HG03139 (cell line): Measurements from ENCODE around the gene MAP4K5.
"Not testable (repeated sequence)": the region's sequence is repeated elsewhere in the genome, so short reads cannot be mapped to it uniquely, and the experiment has no call there.

Source experiments
- ATAC-seq: cut with Tn5 transposase; IDR thresholded peaks from one replicate; pipeline ENCODE4 v1.9.1; 2021; ENCODE audit not compliant: unreplicated experiment

The MAP4K5 gene

GRCh38 chr14:50533241-50533705, 904 bp upstream of the MAP4K5 start:
- no peak for ATAC-seq

DNA sequence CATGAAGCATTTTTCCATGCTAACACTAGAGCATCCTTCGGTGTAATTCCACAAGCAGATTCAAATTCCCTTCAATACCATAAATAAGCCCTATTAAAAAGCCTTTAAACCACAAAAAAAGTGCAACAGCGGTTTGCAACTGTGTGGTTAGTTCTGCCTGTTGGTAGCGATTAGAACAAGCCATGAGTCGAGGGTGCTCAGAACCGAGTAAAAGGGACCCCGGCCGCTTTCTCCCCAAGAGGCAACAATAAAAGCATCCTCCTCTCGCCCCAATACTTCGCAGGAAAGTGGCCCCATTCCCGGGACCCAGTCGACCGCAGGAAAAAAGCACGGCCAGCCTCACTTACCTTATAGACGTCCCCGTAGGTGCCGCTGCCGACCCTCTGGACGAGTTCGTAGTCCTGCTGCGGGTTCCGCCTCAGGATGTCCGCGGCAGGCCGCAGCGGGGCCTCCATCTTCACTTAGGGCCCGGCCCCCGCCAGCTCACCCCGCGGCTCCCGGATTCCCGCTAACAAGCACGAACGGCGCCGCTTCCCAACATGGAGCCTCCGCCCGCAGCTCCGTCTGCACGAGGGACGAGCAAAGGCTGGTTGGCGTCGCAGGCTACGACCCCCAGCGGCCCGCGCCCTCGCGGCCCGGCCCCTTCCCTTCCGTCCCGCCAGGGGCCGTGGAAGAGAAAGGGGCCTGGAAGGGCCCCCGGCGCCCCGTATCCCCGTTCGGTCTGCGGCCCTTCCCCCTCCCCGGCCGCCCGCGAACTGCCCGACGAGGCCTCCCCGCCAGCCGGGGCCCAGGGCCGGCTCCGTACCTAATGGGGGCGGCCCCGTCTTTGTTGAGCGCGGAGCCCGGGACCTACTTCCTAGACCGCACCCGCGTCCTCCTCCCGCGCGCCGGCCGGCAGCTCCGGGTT, 521 bp downstream of the MAP4K5 start:
- ATAC-seq, result peak; percentile 9

- no peak for ATAC-seq
Observed at GRCh38 chr14:50530794-50531365, 1.5 kb downstream of the MAP4K5 start.

DNA sequence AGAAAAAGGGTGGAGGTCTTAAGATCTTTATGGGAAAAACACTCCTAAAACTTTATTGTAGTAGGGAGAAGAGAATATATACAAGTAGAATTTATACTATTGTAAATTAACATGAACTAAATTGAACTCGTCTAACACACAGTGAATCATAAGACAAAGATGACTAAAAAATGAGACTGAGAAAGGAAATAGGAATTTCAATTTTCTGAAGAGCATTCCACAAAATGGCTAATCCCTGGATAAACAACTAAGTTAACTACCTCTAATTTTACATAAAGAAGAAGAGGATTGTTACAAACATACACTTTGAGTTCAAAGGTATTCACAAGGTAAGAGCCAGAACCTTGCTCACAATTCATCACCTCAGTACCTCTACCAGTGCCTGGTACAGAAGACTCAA, 2.0 kb downstream of the MAP4K5 start:
- no peak for ATAC-seq

DNA sequence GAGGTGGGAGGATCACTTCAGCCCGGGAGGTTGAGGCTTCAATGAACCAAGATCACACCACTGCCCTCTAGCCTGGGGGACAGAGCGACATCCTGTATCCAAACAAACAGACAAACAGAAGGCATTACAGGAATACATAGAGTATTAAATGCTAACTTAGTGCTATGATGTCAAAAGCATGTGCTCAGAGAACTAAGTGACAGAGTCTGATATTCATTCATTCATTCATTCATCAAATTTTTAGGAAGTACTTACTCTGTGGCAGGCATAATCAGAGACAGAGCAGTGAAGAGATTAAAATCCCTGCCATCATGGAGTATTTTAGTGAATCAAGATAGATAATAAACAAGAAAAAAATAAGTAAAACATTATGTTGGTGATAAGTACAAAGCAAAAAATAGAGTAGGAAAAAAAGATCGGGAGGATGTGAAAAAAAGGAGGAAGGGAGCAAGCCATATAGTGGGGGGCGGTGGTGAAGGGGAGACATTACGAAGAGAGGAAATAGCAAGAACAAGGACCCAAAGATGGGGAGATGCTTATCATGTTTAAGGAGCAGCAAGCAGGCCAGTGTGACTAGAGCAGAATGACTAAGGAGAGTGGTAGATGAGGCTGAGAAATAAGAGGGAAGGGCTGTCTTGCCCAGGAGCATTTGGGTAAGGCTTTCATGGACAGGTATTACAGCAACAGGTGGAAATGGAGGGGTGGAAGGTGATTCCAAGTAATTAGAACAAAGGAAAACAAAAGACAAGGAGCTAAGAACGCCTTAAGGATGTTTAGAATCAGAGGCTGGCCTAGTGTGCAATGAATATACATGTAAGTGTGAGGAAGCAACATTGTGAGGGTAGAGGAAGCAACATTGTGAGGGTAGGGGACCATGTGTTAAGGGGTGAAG, 2.8 kb downstream of the MAP4K5 start:
- ATAC-seq, result no peak

- ATAC-seq, result no peak
Observed at GRCh38 chr14:50528000-50528399, 4.4 kb downstream of the MAP4K5 start.

- no peak for ATAC-seq
Observed at GRCh38 chr14:50524731-50525515, 7.4 kb downstream of the MAP4K5 start.

DNA sequence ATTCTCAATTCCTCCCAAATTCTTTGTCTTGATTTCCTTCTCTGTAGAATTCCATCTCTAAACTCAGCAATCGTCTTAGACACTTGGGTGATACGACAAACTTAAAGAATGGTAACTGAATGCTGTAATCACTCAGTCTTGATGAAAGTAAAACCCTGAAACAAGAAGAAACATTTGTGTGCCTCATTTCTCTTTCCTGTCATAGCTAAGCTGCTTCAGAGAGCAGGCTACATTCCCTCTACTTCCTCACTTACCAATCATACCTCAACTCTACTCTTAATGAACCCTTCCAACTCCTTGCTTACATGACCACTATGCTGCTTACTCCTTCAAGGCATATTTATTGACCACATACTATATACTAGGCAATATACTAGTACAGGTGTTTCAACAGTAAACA, 8.3 kb downstream of the MAP4K5 start:
- ATAC-seq, result no peak

DNA sequence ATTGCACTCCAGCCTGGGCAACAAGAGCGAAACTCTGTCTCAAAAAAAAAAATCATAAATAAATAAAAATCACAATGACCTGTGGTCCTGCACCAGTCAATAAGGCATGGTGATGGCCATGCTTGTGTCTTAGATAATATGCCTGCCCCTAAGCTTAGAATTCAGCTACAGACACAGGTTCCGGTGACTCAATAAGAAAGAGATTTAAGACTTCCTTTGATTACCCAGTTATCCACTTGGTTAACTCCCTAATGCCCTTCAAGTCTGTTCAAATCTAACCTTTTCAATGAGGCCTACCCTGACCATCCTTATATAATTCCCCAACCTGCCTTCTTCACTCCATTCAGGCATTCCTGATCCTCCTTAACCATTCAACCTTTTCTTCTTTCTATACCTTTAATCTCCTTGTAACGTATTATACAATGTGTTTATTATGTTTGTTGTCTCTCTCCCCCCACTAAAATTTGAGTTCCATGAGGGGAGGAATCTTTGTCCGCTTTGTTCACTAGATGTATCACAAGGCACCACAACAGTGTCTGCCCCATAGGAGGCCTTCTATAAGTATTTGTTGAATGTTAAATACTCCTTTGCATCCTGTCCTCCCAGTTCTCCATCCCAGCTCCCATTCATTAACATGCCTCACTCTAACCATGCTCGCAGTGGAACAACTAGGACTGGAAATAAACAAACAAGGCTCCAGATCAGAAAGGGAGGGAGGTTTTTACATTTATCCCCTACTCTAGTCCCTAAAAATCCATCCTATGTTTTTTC, 8.9 kb downstream of the MAP4K5 start:
- ATAC-seq, result no peak

DNA sequence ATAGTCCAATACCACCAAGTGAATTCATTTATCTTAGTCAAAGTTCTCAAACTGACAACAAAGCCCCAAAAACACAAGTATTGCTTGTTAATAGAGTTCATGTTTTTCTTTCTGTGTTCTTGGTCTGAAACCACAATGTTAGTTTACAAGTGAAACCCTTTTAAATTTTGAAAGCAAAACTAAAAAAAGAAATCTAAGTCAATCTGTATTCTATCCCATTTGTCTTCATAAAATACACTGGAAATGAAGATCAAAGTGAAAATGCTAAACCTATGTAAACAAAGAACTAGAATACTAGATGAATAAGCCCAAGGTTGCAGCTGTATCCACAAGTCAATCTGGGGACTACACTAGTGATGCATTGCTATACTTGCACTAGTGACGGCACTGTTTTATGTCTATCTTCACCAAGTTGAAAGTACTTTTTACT, 10.4 kb downstream of the MAP4K5 start:
- peak; percentile 33 for ATAC-seq

DNA sequence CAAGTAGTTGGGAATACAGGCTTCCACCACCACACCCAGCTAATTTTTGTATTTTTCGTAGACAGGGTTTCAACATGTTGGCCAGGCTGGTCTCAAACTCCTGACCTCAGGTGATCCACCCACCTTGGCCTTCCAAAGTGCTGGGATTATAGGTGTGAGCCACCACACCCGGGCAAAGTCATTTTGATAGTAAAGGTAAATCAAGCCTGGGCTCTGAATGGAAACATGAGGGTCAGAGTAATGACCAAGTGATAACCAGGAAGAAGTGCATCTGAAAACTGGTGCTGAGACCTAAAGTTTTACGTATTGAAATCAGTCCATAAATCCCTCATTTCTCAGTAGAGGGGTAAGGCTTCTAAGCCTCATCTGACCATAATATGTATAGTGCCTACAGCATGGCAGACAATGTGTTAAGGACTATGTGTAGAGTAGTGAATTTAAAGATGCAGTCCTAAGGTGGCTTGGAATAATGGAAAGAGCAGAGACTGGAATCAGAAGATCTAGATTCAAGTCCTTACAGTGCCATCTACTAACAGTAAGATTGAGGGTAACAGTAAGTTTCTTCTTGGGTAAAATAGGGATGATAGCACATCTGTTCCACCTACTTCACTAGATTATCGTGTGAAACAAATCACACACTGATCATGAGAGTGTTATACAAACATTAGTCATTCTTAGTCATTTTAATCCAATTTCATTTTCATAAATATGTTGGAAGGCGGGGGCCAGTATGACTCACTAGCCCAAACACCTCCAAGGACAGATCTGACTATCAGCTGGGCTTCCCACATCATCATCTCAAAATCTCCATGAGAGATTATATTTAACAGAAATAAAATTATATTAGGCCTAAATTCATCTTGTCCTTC, 11.2 kb downstream of the MAP4K5 start:
- ATAC-seq, result peak; percentile 55

GRCh38 chr14:50516091-50516490, 16.3 kb downstream of the MAP4K5 start:
- ATAC-seq, result no peak

GRCh38 chr14:50512463-50512862, 19.9 kb downstream of the MAP4K5 start:
- ATAC-seq, result no peak

GRCh38 chr14:50510157-50510556, 22.2 kb downstream of the MAP4K5 start:
- no peak for ATAC-seq

GRCh38 chr14:50507078-50507477, 25.3 kb downstream of the MAP4K5 start:
- ATAC-seq, result not testable (repeated sequence)

GRCh38 chr14:50501642-50502041, 30.7 kb downstream of the MAP4K5 start:
- no peak for ATAC-seq

DNA sequence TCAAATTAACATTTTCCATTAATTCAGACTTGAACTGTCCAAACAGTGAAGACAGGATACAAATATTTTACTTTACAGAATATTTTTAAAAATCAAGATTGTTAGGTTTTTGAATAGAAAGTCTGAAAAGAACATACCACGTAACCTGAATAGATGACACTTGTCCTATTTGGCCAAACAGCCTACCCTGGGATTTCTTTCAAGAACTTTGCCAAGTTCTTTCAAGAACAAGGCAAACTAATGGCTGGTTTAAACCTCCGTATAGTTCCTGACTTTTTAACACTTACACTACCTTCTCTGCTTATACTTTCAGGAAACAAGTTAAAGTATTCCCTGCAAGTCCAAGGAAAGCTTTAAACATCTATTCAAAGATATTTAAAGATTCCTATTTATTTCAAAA, 35.0 kb downstream of the MAP4K5 start:
- ATAC-seq, result no peak

DNA sequence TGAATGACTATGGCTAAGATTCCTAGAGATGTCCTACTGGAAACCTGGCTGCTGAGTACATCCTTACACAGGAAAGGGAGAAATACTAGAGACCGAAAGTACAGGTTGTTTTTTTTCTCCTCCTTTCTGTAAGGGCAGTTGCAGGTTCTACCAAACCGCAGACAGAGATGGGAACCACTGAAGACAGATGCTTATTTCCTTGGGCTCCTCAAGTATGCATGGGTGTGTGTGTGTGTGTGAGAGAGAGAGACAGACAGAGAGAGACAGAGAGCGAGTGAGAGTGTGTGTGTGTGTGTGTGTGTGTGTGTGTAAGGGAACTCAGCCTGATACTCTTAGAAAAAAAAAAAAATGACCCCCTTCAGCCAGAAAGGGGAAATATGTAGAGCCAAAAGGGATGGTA, 42.5 kb downstream of the MAP4K5 start:
- no peak for ATAC-seq

DNA sequence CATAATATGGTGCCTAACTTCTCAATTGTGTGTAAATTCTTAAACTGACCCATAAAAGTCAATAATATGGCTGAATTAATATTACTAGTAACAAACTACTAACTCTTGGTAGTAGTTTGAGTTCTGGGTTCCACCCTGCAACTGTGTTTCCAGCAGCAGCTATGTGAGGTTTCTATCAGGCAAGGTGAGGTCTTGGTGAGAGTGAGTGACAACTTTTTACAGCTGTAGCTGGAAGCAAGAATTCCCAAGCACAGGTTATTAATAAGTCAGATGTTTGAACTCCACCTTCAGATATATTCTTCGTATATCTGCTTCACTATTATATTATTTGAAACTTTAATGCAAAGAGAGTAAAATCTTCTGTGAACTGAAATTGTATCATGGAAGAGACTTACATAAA, 43.8 kb downstream of the MAP4K5 start:
- no peak for ATAC-seq
